ENCODE results near the gene ITIH1.
"Not testable (repeated sequence)": the region's sequence is repeated elsewhere in the genome, so short reads cannot be mapped to it uniquely, and the experiment has no call there.

ITIH1 gene

DNA sequence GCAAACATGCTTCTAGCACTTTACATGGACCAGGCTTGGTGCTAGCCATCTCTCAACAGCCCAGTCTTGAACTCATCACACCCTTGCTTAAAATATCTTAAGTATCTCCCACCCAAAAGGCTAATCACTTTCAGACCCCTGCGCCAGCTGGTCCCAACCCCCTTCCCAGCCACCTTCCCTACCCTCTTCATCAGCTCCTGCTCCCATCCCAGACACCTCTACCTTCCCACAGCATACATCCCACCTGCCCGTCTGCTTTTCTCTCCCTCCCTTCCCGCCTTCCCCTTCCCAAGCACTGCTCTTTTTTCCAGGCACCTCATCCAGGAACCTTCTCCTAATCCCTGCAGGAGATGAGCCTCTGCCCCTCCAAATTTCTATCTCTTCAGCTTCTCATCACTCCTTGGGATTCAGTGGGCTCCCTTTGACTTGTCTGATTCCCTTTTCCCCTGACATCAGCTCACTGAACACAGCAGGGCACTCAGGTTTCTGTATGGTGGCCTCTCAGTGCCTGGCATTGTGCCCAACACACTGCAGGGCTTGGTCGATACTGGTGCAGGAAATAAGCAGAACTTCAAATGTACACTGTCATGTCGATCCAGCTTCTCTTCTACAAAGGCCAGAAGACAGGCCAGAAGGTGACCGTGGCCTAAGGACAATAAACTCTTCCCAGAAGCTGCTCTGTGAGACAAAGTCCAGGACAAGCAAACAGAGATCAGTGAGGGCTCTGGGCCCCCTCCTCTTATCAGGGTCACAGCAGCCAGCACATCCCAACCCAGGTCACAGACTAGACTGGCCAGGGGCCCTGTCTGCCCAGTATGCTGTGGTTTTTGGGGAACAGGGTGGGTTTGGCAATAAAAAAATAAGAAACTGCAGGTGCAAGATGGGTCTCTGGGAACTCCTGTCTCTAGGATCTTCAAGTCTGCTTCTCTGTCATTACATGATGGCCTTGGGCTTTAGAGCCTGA, 2.2 kb upstream of the ITIH1 start:
- DNase-seq: no peak

DNA sequence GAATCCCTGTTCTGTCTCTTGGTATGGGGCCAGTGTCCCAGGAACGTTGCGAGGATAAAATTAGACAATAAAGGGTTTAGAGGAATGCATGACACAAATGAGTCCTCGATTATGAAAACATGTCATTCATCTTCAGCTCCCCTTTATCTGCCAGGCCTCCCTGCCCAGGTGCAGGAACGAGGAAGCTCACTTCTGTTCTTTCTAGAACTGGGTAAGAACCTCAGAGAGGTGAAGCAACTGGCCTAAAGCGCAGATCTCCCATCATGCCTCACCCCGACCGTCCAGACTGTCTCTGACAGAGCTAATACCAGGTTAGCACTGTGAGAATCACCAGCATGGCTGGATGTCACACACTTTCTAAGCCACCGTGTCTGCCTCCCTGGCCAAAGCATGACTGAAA, 1.5 kb upstream of the ITIH1 start:
- no peak for DNase-seq

DNA sequence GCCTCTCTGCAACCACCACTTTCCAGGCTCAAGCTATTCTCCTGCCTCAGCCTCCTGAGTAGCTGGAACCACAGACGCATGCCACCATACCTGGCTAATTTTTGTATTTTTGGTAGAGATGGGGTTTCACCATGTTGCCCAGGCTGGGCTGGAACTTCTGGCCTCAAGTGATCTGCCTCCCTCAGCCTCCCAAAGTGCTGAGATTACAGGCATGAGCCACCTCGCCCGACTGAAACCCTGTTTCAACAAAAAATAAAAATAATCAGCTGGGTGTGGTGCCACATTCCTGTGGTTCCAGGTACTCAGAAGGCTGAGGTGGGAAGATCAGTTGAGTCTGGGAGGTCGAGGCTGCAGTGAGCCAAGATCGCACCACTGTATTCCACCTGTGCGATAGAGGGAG, 913 bp upstream of the ITIH1 start:
- DNase-seq: not testable (repeated sequence)

DNA sequence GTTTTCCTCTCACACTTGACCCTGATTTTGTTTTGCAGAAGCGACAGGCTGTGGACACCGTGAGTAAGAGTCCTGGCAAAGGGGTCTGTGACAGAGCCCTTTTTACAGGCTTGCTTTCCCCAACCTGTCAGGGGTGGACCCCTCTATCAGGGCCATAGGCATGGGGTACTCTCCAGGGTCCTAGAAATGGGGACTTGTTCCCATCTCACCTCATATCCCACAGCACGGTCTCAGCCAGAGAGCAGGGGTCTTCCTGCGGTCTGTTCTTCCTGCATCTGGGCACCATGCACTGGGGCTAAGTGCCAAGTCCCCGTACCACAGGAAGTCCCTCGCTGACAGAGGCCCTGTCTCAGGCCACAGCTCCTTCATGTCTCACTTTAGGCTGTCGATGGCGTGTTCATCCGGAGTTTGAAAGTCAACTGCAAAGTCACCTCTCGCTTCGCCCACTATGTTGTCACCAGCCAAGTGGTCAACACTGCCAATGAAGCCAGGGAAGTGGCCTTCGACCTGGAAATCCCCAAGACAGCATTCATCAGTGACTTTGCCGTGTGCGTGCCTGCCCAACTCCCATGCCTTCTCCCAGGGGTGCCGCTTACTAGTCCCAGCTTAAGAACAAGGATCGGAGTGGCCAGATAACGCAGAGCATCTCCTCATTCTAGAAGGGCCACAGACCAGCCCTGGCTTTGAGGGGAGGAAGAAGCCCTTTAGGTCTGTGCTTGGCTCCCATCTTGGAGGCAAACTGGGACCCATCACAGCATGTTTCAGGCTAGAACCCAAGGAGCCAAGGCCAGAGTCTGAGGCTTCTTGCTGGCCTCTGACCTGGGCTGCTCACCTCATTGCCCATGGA, 783 bp downstream of the ITIH1 start:
- no peak for DNase-seq

DNA sequence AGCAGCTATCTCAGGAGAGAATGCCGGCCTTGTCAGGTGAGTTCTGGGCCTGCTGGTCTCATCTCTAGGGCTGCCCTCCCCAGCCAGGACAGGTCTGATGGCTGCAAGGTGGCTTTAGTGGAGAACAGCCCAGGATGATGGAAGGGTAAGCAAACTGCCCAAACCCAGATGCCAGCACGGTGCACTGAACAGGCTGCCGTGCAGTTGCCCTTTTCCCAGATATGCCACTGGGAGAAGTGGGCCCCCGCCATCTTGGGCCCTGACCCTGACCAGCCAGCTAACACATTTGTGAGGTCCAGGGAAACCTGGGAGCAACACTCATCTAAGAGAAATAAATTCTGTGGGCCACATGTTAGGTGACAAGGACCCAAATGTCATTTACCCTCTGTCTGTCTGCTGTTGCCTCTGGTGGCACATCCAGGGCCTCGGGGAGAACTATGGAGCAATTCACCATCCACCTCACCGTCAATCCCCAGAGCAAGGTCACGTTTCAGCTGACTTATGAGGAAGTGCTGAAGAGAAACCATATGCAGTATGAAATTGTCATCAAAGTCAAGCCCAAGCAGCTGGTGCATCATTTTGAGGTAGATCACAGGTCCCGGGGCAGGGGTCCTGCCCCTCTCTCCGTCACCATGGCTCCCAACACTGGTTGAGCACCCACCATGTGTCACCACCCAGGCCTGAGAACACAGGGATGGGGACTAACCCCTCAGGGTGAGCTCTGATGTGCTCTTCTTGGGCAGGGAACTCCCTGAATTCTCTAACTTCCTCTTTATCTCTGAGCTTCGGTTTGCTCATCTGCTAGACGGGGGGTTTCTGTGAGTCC, 1.8 kb downstream of the ITIH1 start:
- DNase-seq: no peak

DNA sequence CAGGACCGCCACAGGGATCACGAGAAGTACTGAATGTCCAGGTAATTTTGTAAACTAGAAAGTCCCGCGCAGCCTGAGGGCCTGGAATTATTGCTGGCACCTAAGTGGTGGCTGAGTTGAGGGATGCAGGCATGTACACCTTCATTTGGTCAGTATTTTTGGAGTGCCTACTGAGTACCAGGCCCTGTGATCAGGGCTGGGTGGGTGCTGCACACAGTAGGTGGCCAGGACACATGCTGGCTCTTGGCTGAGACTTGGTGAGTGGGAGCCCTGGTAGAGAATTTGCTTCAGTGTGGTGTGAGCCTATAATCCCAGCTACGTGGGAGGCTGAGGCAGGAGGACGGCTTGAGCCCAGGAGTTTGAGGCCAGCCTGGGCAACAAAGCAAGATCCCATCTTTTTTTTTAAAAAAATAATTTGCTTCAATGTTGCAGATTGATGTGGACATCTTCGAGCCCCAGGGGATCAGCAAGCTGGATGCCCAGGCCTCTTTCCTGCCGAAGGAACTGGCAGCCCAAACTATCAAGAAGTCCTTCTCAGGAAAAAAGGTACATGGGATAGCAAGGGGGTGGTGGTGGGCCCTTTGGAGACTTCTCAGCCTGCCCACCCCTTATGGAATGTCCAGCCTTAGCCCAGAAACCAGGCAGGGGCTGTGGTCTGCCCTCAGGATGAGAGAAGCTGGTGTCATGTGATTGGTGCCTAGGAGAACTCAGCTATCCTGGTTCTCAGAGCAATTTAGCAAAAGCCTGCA, 2.6 kb downstream of the ITIH1 start:
- no peak for DNase-seq

DNA sequence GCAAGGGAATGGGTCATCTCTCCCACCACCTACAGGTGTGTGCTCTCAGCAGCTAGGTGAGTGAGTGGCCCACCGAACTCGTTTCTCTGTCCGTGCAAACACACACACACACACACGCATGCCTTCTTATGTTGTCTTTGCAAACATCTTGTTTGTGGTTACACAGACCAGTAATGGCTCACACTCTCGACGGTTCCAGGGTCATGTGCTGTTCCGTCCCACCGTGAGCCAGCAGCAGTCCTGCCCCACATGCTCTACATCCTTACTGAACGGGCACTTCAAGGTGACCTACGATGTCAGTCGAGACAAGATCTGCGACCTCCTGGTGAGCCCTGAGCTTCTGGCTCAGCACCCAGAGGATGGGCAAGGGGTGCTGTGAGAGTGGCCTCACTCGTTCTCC, 4.3 kb downstream of the ITIH1 start:
- no peak for DNase-seq

DNA sequence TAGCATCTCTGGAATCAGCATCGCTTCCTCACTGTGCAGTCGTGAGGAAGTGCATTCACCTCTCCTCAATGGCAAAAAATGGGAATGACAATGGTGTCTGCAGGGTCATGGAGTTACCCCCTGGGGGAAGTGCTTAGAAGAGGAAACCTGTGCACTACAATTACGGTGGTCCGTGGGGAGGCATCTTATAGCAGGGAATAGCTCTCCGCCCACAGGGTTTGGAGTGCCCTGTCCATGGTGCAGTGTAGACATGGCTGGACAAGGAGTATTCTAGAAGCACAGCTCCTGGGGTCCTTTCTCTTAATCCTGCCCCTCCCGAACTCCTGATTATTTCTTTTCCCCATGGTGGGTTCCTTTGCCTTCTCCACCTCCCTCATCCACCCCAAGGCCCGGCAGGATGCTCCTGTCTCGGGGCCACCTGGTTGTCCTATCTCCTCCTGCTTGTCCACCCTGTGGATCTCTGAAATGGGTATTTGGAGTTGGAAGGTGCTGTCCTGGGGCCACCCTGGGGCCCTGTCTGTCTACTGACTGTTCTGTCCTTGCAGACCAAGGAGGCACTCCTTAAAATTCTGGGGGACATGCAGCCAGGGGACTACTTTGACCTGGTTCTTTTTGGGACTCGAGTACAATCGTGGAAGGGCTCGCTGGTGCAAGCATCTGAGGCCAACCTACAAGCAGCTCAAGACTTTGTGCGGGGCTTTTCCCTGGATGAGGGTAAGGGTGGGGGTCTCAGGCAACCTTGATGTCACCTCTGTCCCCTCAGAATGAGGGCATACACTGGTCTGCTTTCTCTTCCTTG, 5.2 kb downstream of the ITIH1 start:
- no peak for DNase-seq

DNA sequence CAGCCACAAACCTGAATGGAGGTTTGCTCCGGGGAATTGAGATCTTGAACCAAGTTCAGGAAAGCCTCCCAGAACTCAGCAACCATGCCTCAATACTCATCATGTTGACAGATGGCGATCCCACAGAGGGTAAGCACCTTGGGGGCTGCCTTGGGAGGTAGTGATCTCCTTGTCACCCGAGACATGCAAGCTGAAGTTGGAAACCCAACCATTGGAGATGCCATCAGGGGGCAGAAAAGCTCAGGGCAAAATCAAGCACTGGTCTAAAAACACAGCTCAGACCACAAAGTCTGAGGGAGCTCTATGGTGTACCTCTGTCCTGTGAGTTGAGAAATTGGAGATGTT, 5.8 kb downstream of the ITIH1 start:
- DNase-seq: no peak

DNA sequence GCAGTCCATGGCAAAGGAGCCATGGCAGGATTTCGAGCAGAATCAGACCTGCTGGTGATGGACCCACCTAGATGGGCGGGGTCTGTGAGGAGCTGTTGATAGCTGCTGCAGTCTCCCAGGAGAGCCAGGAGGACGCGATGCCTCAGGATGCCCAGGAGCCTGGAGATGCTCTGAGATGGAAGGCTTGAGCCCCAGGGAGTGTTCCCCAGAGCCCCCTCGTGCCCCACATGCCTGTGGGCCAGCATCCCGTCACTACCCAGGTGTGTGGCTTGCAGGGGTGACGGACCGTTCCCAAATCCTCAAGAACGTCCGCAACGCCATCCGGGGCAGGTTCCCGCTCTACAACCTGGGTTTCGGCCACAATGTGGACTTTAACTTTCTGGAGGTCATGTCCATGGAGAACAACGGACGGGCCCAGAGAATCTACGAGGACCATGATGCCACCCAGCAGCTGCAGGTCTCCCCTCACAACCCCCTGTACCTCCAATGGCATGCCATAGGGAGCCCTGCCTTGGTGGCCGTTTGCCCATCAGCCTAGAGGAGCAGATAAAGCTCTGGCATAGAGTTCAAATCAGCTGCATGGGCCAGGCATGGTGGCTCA, 6.7 kb downstream of the ITIH1 start:
- DNase-seq: no peak

DNA sequence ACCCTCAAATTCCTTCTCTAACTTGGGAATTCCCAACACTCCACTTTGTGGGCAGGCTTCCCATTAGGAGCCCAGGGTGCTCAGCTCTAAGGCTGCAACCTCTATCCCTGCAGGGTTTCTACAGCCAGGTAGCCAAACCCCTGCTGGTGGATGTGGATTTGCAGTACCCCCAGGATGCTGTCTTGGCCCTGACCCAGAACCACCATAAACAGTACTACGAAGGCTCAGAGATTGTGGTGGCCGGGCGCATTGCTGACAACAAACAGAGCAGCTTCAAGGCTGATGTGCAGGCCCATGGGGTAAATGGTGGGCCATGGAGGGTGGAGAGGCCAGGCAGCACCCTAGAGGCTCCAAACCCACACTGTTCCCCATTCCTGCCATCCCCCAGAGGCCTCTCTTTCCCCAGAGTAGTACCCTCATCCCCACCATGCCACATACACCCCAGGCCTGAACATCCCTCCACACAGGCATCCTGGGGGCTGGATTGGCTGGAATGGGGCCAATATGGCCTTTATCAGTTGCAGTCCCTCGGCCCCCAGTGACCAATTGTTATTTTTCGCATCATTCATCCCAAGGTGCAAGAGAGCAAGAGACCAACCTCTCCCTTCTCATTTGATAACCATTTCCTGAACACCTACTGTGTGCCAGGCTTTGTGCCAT, 7.7 kb downstream of the ITIH1 start:
- DNase-seq: no peak

DNA sequence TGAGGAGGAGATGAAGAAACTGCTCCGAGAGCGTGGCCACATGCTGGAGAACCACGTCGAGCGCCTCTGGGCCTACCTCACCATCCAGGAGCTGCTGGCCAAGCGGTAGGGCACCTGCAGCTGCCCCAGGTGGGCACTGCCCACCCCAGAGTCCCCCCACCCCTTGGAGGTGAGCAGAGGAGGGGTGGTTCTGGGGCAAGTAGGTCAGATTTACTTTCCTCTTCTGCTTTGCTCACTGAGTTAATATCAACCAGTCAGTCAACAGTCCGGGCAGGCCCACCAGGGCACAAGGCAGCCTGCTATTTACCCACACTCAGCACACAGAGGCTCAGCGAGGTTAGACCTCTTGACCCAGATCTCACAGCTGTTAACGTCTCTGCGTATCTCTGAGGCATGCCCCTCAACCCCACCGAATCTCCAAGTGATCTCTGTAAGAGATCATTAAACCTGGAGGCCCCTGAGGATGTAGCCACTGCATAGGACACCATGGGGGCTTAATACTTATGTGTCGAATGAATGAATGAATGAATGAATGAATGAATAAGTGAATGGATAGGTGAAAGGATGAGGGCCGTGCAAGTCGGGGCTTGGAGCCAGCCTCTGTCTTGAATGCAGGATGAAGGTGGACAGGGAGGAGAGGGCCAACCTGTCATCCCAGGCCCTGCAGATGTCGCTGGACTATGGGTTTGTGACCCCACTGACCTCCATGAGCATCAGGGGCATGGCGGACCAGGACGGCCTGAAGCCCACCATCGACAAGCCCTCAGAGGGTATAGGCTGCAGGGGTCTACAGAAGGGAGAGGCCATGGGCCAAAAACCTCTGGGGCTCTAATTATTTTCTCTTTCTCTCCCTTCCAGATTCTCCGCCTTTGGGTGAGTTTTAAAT, 9.2 kb downstream of the ITIH1 start:
- no peak for DNase-seq

DNA sequence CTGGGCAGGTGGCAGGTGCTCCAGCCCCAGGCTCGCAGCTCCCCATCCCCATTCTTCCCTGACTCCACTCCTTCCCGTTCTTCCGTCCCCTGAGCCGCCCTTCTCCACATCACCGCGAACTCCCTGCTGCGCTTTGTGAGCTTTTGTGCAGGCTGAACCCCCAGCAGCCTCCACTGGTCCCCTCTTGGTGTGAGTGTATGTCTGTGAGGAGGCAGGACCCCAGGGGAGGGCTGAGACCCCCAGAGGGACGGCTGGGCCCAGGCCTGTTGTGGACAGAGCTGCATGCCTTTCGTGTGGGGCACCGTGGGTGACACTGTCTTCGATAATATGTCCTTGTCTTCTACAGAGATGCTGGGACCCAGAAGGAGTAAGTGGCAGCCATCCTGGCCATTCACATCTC, 9.8 kb downstream of the ITIH1 start:
- DNase-seq: no peak

DNA sequence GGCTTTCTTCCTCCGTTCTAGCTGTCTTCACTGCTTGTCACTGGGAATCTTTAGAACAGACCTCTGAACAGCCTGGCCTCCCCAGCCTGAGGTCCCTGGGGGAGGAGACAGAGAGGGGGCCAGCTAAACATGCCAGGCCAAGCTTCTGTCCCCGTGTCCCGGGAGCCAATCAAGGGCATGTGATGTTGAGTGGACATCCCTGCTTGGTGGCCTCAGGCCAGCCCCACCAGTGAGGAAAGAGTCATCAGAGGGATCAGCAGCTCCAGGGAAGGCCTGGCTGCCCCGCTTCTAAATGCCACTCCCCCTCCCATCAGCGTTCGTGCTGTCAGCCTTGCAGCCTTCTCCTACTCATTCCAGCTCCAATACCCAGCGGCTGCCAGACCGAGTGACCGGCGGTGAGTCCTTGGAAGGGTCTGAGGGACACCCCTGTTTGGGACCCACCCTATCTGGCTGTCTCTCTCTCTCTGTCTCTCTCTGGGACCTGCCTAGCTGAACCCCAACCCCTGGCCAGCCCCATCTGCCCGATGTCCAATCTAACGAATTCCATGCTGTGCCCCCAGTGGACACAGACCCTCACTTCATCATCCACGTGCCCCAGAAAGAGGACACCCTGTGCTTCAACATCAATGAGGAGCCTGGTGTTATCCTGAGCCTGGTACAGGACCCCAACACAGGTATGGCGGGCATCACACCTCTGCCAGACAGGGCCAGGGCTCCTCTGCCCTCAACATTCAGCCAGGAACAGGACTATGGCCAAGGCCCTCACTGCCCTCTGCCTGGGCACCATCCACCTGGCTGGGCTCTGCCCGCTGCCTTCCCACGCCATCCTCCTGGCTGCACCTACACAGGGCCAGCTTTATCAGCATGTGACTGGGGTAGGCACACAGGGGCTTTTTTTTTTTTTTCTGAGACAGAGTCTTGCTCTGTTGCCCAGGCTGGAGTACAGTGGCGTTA, 10.6 kb downstream of the ITIH1 start:
- no peak for DNase-seq

DNA sequence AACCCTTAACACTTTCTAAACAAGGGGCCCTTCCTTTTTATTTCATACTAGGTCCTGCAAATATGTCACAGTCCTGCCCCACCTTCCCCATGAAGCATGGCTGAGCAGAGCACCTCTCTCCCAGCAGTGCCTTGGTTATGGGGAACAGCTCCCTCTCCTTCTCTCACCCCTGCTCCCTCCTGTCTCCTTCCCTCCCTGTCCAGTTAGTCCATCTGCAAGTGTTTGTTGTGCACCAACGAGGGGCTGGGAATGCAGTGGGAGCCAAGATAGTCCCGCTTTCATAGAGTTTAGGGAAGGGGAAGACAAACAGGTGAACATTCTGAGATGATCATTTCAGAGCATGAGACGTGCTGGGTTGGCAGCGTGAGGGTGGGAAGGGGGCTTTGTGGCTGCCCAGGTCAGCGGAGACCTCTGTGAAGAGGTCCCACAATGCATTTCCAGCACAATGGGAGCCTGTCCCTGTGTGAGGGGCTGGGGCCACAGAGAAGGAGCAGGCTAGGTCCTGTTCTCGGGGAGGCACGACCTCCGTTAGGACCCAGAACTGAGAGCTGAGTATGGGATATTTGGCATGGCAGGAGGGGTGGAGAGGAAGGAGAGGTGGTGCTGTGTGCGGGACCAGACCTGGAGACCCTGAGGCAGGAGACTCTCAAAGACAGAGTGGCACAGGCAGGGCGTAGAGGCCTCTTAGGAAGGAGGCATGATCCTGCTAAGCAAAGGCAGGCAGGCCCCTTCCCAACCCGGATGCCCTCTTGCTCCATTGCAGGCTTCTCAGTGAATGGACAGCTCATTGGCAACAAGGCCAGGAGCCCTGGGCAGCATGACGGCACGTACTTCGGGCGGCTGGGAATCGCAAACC, 11.7 kb downstream of the ITIH1 start:
- DNase-seq: no peak

DNA sequence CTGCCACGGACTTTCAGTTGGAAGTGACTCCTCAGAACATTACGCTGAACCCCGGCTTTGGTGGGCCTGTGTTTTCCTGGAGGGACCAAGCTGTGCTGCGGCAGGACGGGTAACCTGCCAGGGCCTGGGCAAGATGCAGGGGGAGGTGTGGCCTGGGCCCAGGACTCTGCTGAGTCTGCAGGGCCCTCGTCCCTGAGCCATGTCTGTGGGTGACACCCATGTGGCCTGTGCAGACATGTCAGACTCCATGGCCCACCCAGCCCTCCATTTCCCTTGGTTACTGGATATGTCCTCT, 12.3 kb downstream of the ITIH1 start:
- DNase-seq: no peak

DNA sequence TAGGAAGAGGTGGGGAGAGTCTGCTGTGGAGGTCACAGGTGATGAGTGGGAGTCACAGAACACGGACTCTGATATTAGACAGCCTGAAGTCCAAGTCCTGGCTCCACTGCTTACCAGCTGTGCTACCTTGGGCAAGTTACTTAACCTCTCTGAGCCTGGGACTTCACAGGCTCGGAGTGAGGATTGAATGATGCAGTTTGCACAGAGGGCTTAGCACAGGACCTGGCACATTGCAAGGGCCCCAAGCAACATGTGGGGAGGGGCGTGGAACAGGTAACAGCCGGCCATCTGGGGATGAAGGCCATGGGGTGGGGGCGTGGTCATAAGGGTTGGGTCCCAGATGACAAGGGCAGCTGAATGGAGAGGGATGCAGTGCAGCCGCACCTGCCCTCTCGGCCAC, 12.9 kb downstream of the ITIH1 start:
- DNase-seq: no peak

DNA sequence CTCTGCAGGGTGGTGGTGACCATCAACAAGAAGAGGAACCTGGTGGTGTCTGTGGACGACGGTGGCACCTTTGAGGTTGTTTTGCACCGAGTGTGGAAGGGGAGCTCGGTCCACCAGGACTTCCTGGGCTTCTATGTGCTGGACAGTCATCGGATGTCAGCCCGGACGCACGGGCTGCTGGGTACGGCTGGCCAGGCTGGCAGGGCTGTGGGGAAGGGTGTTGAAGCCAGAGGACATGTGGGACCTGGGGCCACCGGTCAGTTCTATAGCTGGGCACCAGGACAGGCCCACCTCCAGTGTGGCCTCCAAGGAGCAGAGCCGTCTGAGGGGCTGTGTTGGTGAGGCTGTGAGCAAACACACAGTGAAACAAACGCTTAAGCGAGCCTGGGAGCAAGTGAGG, 13.3 kb downstream of the ITIH1 start:
- no peak for DNase-seq

All from cortex of kidney (tissue), 1 donor.